Endothelial cell of umbilical vein (primary cell): Measurements from ENCODE around the gene BTG2. TPM values are rescaled to one million over a fixed set of nuclear protein-coding genes. Genes with fewer than 3 reads are reported as not detected.

Experiments used
- BruUV-seq: library from RNA; stranded (reverse); fragments of 400-500 nt; replicated peaks from 2 replicates; lab custom pipeline; 2021; lab: Mats Ljungman, UMichigan
- CTCF ChIA-PET: fragments of 300-600, 350-600 bp; sonication (Branson Sonifier 250); formaldehyde crosslinking; loops from one replicate; lab custom pipeline; 2021; ENCODE audit warnings: antibody characterized with exemption, inconsistent platforms; lab: Charles Lee
- POLR2A ChIA-PET: fragments of 300-600, 350-600 bp; sonication (Branson Sonifier 250); formaldehyde crosslinking; loops from one replicate; lab custom pipeline; 2021; ENCODE audit warnings: antibody characterized with exemption, inconsistent platforms; lab: Charles Lee
- DNase-seq: peaks from one replicate; pipeline ENCODE4 v3.0.0-alpha.2; 2011; ENCODE audit warnings: low read depth, low spot score
- FAIRE-seq: peaks from 2 replicates; lab custom pipeline; 2011; peaks lifted over from hg19 to GRCh38; lab: Jason Lieb, UNC
- H2AFZ ChIP-seq: 2 replicates; pipeline ENCODE4 v1.6.0; 2012; ENCODE audit warnings: low read depth, low read length, control low read depth, inconsistent platforms
- H3K27ac ChIP-seq: 2 replicates; pipeline ENCODE4 v1.5.1; 2011; ENCODE audit warnings: low read depth, mild to moderate bottlenecking, control low read depth, low read length, moderate library complexity; ENCODE audit not compliant: insufficient read depth
- H3K27me3 ChIP-seq, 2 experiments: 2 replicates each; pipeline versions ENCODE4 v1.6.0 to v1.6.1; 2011; ENCODE audit warnings: low read length in 2 of 2, mixed read lengths in 1 of 2; ENCODE audit not compliant: control insufficient read depth in 2 of 2, insufficient read depth in 2 of 2
- H3K36me3 ChIP-seq, 2 experiments: 2 replicates in 1 of 2; 3 replicates in 1 of 2; pipeline ENCODE4 v1.5.1; 2011; ENCODE audit warnings: low read length in 2 of 2, mild to moderate bottlenecking in 1 of 2, moderate library complexity in 1 of 2; ENCODE audit not compliant: control insufficient read depth in 2 of 2, insufficient read depth in 2 of 2; ENCODE audit errors: extremely low read depth in 1 of 2
- H3K4me1 ChIP-seq: 3 replicates; pipeline ENCODE4 v1.5.1; 2011; ENCODE audit warnings: mild to moderate bottlenecking, low read length; ENCODE audit not compliant: control insufficient read depth, insufficient read depth; ENCODE audit errors: extremely low read depth
- H3K4me2 ChIP-seq: 2 replicates; pipeline ENCODE4 v1.6.1; 2011; ENCODE audit warnings: low read length, control low read depth, mixed read lengths; ENCODE audit not compliant: insufficient read depth
- H3K4me3 ChIP-seq, 3 experiments: fragments of 200-600 bp in 1 of 3; sonication (generic), shearing (Covaris generic) in 1 of 3; replicated peaks in 1 of 3; 2 replicates each; pipeline ENCODE4 v1.5.1; 2011 to 2016; ENCODE audit warnings: control low read depth in 3 of 3, low read length in 3 of 3, mild to moderate bottlenecking in 2 of 3, inconsistent platforms in 1 of 3, low read depth in 1 of 3, moderate library complexity in 1 of 3; ENCODE audit not compliant: insufficient read depth in 1 of 3
- H3K79me2 ChIP-seq: 2 replicates; pipeline ENCODE4 v1.6.0; 2012; ENCODE audit warnings: low read length, inconsistent platforms; ENCODE audit not compliant: control insufficient read depth, insufficient read depth
- H3K9ac ChIP-seq: replicated peaks from 2 replicates; pipeline ENCODE3; 2011; ENCODE audit warnings: low read length, control low read depth; ENCODE audit not compliant: insufficient read depth; ENCODE audit errors: extremely low read depth
- H3K9me1 ChIP-seq: replicated peaks from 3 replicates; pipeline ENCODE4 v1.6.0; 2011; ENCODE audit warnings: mild to moderate bottlenecking, low read length; ENCODE audit not compliant: control insufficient read depth, insufficient read depth; ENCODE audit errors: extremely low read depth
- H3K9me3 ChIP-seq: replicated peaks from 2 replicates; pipeline ENCODE4 v1.5.1; 2012; ENCODE audit warnings: low read length, inconsistent platforms; ENCODE audit not compliant: control insufficient read depth, insufficient read depth
- H4K20me1 ChIP-seq: replicated peaks from 2 replicates; pipeline ENCODE3; 2011; ENCODE audit warnings: mild to moderate bottlenecking, low read length; ENCODE audit not compliant: control insufficient read depth, insufficient read depth; ENCODE audit errors: extremely low read depth
- EZH2 ChIP-seq: IDR thresholded peaks from 2 replicates; pipeline ENCODE4 v1.6.1; 2012; ENCODE audit warnings: borderline replicate concordance, low read depth, mild to moderate bottlenecking, moderate library complexity, low read length, inconsistent platforms; ENCODE audit not compliant: severe bottlenecking
- GATA2 ChIP-seq: IDR thresholded peaks from 2 replicates; pipeline ENCODE4 v1.7.0; 2011; ENCODE audit warnings: low read depth, mild to moderate bottlenecking, moderate library complexity, mixed read lengths, low read length; ENCODE audit not compliant: insufficient read length, insufficient read depth
- JUN ChIP-seq: IDR thresholded peaks from 2 replicates; pipeline ENCODE4 v1.6.1; 2011; ENCODE audit warnings: borderline replicate concordance, low read depth; ENCODE audit not compliant: insufficient read length, insufficient read depth
- MYC ChIP-seq: IDR thresholded peaks from one replicate; pipeline ENCODE4 v1.6.1; 2011; ENCODE audit warnings: mild to moderate bottlenecking, low read depth, low read length
- POLR2A ChIP-seq: IDR thresholded peaks from 2 replicates; pipeline ENCODE4 v1.6.1; 2012; ENCODE audit warnings: low read depth, mild to moderate bottlenecking, control low read depth, low read length
- dilution Hi-C: fragments of 300-500 bp; cut with MboI; formaldehyde crosslinking; loops from one replicate; pipeline ENCODE4 v1.15.0; 2019; ENCODE audit warnings: low sequenced_read_pairs; ENCODE audit not compliant: extremely low pct_ligation_motif_present
- intact Hi-C: fragments of 100-400 bp; cut with micrococcal nuclease; formaldehyde crosslinking; loops from one replicate; pipeline ENCODE4 v1.10.0; 2022
- polyA plus RNA-seq, 4 experiments: library from polyadenylated mRNA; depleted of rRNA in 3 of 4; stranded (reverse) in 3 of 4; unstranded in 1 of 4; fragments of >200 nt; gene quantifications; 2 replicates each; pipeline versions ENCODE4 v1.2.1 to v1.2.3, GENCODE V29; 2011 to 2012; ENCODE audit warnings: missing spikeins in 1 of 4
- total RNA-seq: library from RNA; stranded (reverse); gene quantifications from 2 replicates; pipeline ENCODE4 v1.2.3, GENCODE V29; 2021
- TF ChIP-seq, protein P1 (sequence below), 2 donors: IDR thresholded peaks; 1 replicate in 1 of 2; 2 replicates in 1 of 2; pipeline ENCODE4 v1.5.1; 2011; ENCODE audit warnings: low read length in 2 of 2, mild to moderate bottlenecking in 2 of 2, moderate library complexity in 2 of 2, control low read depth in 1 of 2, inconsistent platforms in 1 of 2, low read depth in 1 of 2; ENCODE audit not compliant: insufficient read depth in 1 of 2; ENCODE audit errors: extremely low read depth in 1 of 2

Gene BTG2
- total and polyA plus RNA-seq, 2 donors (not counting 3 experiments of a cell fraction or from before 2014, with no cell fraction given): 35.6 to 50.1 TPM

DNA sequence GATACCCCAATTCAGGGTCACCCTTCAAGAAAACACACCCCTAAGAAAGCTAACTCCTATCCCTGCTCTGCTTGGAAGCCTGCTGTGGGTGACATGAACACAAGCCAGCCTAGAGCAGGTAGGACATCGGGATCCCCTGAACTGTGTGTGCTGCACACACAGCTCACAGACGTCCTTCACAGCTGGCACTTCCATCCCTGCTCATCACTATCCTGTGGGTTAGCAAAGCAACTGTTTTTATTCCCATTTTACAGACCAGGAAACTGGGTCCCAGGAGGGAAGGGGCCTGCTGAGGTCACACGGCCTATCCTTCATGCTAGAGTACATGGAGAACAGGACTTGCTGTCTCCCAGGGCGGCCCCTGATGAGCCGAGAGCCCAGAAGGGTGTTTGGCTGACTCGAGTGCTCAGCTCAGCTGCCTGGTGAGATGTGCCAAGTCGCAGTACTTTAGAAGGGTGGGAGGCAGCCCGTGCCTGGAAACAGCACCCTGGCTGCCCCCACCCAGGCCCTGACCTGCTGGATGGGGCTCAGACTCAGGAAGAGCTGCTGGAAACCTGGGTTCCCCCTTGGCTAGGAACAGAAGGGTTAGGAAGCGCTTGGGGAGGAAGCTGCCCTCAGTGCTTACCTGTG is 28.3 kb upstream of the BTG2 start:
- TF ChIP-seq MYC (no peak), GATA2 (no peak), JUN (no peak), EZH2 (no peak), POLR2A (no peak)
- TF ChIP-seq, protein P1, sequence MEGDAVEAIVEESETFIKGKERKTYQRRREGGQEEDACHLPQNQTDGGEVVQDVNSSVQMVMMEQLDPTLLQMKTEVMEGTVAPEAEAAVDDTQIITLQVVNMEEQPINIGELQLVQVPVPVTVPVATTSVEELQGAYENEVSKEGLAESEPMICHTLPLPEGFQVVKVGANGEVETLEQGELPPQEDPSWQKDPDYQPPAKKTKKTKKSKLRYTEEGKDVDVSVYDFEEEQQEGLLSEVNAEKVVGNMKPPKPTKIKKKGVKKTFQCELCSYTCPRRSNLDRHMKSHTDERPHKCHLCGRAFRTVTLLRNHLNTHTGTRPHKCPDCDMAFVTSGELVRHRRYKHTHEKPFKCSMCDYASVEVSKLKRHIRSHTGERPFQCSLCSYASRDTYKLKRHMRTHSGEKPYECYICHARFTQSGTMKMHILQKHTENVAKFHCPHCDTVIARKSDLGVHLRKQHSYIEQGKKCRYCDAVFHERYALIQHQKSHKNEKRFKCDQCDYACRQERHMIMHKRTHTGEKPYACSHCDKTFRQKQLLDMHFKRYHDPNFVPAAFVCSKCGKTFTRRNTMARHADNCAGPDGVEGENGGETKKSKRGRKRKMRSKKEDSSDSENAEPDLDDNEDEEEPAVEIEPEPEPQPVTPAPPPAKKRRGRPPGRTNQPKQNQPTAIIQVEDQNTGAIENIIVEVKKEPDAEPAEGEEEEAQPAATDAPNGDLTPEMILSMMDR (IDR thresholded peaks at IDR 0.05; ENCODE audit: extremely low read depth in 1 of 2, insufficient read depth in 1 of 2, low read depth in 1 of 2, low read length in 2 of 2): no peak
- no peak overlapping the region for H3K9ac ChIP-seq
- no peak overlapping the region for H3K27ac ChIP-seq
- no peak for FAIRE-seq
- peaks cover 6 to 9% of the 10 kb centered on the region in 2 experiments for H3K27me3 ChIP-seq
- no peak overlapping the region for H2AFZ ChIP-seq
- H3K4me3 ChIP-seq: no peak overlapping the region
- ChIA-PET CTCF (interaction anchor here (1.0 to 19.8 kb wide), 5 partner anchors 10 to 60 kb away, joined by 3 to 1014 read pairs (median 4); no protein-coding TSS in a partner anchor), POLR2A (no interaction called here)
- DNase-seq: no peak
- dilution Hi-C loops (no loop called here), intact Hi-C loops (no loop called here)
- no peak overlapping the region for H3K4me2 ChIP-seq
- no peaks in the 10 kb centered on the region for H3K79me2 ChIP-seq
- H3K36me3 ChIP-seq: no peaks in the 10 kb centered on the region
- BruUV-seq: no TSS peak
- H3K9me3 ChIP-seq: no peaks in the 10 kb centered on the region
- H4K20me1 ChIP-seq: no peaks in the 10 kb centered on the region
- H3K9me1 ChIP-seq: no peaks in the 10 kb centered on the region
- peaks cover 5% of the 10 kb centered on the region for H3K4me1 ChIP-seq
